22Rv1 (cell line): Measurements from ENCODE around the gene FAM50B.

Experiments used
- CTCF ChIP-seq: fragments of 450-650 bp; IDR thresholded peaks from 2 replicates; pipeline ENCODE4 v1.5.1; 2017; ENCODE audit warnings: mild to moderate bottlenecking
- ZFX ChIP-seq: fragments of 450-650 bp; IDR thresholded peaks from 2 replicates; pipeline ENCODE4 v1.6.1; 2017; ENCODE audit warnings: antibody characterized with exemption, borderline replicate concordance

- no peak for TF ChIP-seq CTCF
- no peak for TF ChIP-seq ZFX
These were observed 32.7 kb downstream of the FAM50B start for GRCh38 chr6:3881711-3882421.
